ENCODE data around the gene CCDC30. TPM values are rescaled to one million over a fixed set of nuclear protein-coding genes. Genes with fewer than 3 reads are reported as not detected.
A peak's percentile ranks its signal among the peaks of the same experiment; 100 is the strongest.
"Not testable (repeated sequence)": the region's sequence is repeated elsewhere in the genome, so short reads cannot be mapped to it uniquely, and the experiment has no call there.

The CCDC30 gene
- total RNA-seq, 4 donors from 2014 or later, result 0.75 to 3.7 (median 1.7) TPM

GRCh38 chr1:42511581-42512155 lies 48.6 kb downstream of the CCDC30 start:
- peak in 1 of 5 experiments; percentile 19 for TF ChIP-seq CTCF (IDR thresholded peaks at IDR 0.05)
- peaks cover 27 to 29% of the 10 kb centered on the region in 2 donors for H3K9me3 ChIP-seq
- DNase-seq; H3K4me1 ChIP-seq; intact Hi-C loops (cut with DNase I; ENCODE audit: low total_unique reads); H3K27ac ChIP-seq; H3K27me3 ChIP-seq; H3K36me3 ChIP-seq; in situ Hi-C loops (cut with MboI; ENCODE audit: low pct_ligation_motif_present in 1 of 4, low pct_unique_long_range_greater_than_20kb in 1 of 4, low sequenced_read_pairs in 3 of 4); H3K4me3 ChIP-seq: not testable (repeated sequence)
- WGBS, 2 donors (ENCODE audit: low coverage in 1 of 2), result 80 to 84% methylated on average over 1 to 6 of the region's 6 CpGs

- H3K9me3 ChIP-seq, result peaks cover 15 to 39% of the 10 kb centered on the region in 2 donors
- no peak overlapping the region for H3K27ac ChIP-seq
- no peak for DNase-seq
- in situ Hi-C loops (cut with MboI; ENCODE audit: low pct_ligation_motif_present in 1 of 4, low pct_unique_long_range_greater_than_20kb in 1 of 4, low sequenced_read_pairs in 3 of 4), result no loop called here
- TF ChIP-seq POLR2AphosphoS5 (IDR thresholded peaks at IDR 0.05), result no peak
- TF ChIP-seq CTCF (IDR thresholded peaks at IDR 0.05), result no peak
- no peak for TF ChIP-seq EP300 (IDR thresholded peaks at IDR 0.05; ENCODE audit: low read depth)
- TF ChIP-seq POLR2A (IDR thresholded peaks at IDR 0.05), result no peak
- H3K36me3 ChIP-seq, result no peaks in the 10 kb centered on the region
- H3K4me3 ChIP-seq, result no peak overlapping the region
- intact Hi-C loops (cut with DNase I; ENCODE audit: low total_unique reads), result loop anchor here (5.0 kb wide), 1 partner anchor 1297 kb away; no protein-coding TSS in a partner anchor
- 63 to 100% methylated on average over 1 of the region's 1 CpG for WGBS, 2 donors (ENCODE audit: low coverage in 1 of 2)
- no peaks in the 10 kb centered on the region for H3K27me3 ChIP-seq
- H3K4me1 ChIP-seq, result no peaks in the 10 kb centered on the region
These were observed 55.8 kb downstream of the CCDC30 start for GRCh38 chr1:42518908-42519307.

- H3K4me3 ChIP-seq, result no peak overlapping the region
- no peaks in the 10 kb centered on the region for H3K36me3 ChIP-seq
- no peak overlapping the region for H3K27ac ChIP-seq
- peaks cover 15 to 30% of the 10 kb centered on the region in 2 donors for H3K9me3 ChIP-seq
- 94 to 100% methylated on average over 3 of the region's 3 CpGs for WGBS, 2 donors (ENCODE audit: low coverage in 1 of 2)
- no peaks in the 10 kb centered on the region for H3K4me1 ChIP-seq
- in situ Hi-C loops (cut with MboI; ENCODE audit: low pct_ligation_motif_present in 1 of 4, low pct_unique_long_range_greater_than_20kb in 1 of 4, low sequenced_read_pairs in 3 of 4) (no loop called here), intact Hi-C loops (cut with DNase I; ENCODE audit: low total_unique reads) (no loop called here)
- TF ChIP-seq POLR2AphosphoS5 (IDR thresholded peaks at IDR 0.05), result no peak
- H3K27me3 ChIP-seq, result no peaks in the 10 kb centered on the region
- DNase-seq, result no peak
These were observed 60.1 kb downstream of the CCDC30 start for GRCh38 chr1:42523171-42523570.

- Histone ChIP-seq H3K27ac (no peak overlapping the region), H3K4me1 (no peaks in the 10 kb centered on the region), H3K4me3 (no peak overlapping the region), H3K9me3 (peaks cover 5 to 23% of the 10 kb centered on the region in 2 donors), H3K36me3 (no peaks in the 10 kb centered on the region), H3K27me3 (no peaks in the 10 kb centered on the region)
- TF ChIP-seq POLR2A (IDR thresholded peaks at IDR 0.05), result no peak
- TF ChIP-seq POLR2AphosphoS5 (IDR thresholded peaks at IDR 0.05), result no peak
- TF ChIP-seq EP300 (IDR thresholded peaks at IDR 0.05; ENCODE audit: low read depth), result no peak
- no peak for TF ChIP-seq CTCF (IDR thresholded peaks at IDR 0.05)
- in situ Hi-C loops (cut with MboI; ENCODE audit: low pct_ligation_motif_present in 1 of 4, low pct_unique_long_range_greater_than_20kb in 1 of 4, low sequenced_read_pairs in 3 of 4), result no loop called here
- 85 to 89% methylated on average over 3 of the region's 3 CpGs for WGBS, 2 donors (ENCODE audit: low coverage in 1 of 2)
- DNase-seq, result no peak
- intact Hi-C loops (cut with DNase I; ENCODE audit: low total_unique reads), result no loop called here
These were observed 61.2 kb downstream of the CCDC30 start for GRCh38 chr1:42524330-42524729.

GRCh38 chr1:42529724-42530181 lies 66.7 kb downstream of the CCDC30 start:
- Histone ChIP-seq H3K27ac (no peak overlapping the region), H3K4me3 (peak overlapping the region in 1 of 4 donors; percentile 22), H3K4me1 (no peaks in the 10 kb centered on the region), H3K9me3 (no peaks in the 10 kb centered on the region), H3K36me3 (no peaks in the 10 kb centered on the region), H3K27me3 (no peaks in the 10 kb centered on the region)
- 41 to 57% methylated on average over 2 to 3 of the region's 3 CpGs for WGBS, 2 donors (ENCODE audit: low coverage in 1 of 2)
- DNase-seq, result peak; percentile 7
- in situ Hi-C loops (cut with MboI; ENCODE audit: low pct_ligation_motif_present in 1 of 4, low pct_unique_long_range_greater_than_20kb in 1 of 4, low sequenced_read_pairs in 3 of 4) (no loop called here), intact Hi-C loops (cut with DNase I; ENCODE audit: low total_unique reads) (no loop called here)
- TF ChIP-seq CTCF (IDR thresholded peaks at IDR 0.05), result no peak
- no peak for TF ChIP-seq EP300 (IDR thresholded peaks at IDR 0.05; ENCODE audit: low read depth)
- TF ChIP-seq POLR2A (IDR thresholded peaks at IDR 0.05), result no peak
- TF ChIP-seq POLR2AphosphoS5 (IDR thresholded peaks at IDR 0.05), result no peak

Data from transverse colon (tissue), 4 donors.